GM21737 (cell line): ENCODE data around the gene CWF19L1.

Source experiments
- ATAC-seq: cut with Tn5 transposase; IDR thresholded peaks from one replicate; pipeline ENCODE4 v1.9.1; 2021; ENCODE audit warnings: mild to moderate bottlenecking, moderate library complexity; ENCODE audit not compliant: unreplicated experiment

Gene CWF19L1

DNA sequence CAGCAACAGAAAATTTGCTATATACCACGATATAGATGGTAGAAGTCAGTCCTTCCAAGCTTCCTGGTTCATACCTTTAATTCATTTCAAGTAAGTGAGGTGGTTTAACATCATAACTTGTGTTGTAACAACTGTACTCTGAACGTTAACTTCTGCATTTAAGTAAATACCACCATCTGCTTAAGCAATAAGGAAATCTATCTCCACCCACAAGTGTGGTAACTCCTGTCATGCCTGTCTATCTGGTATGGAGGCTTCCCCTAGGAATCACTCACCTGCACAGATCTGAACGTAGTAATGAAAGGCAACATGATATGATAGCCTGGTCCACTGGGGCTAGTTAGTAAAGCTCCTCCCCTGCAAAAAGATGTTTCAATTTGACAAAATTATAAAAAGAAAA, 84.0 kb downstream of the CWF19L1 start:
- no peak for ATAC-seq

- ATAC-seq = no peak
These were observed 84.5 kb downstream of the CWF19L1 start for GRCh38 chr10:100182908-100183307.
